Hepatocyte (in vitro differentiated cells): ENCODE results near the gene QSOX2. TPM values are rescaled to one million over a fixed set of nuclear protein-coding genes. Genes with fewer than 3 reads are reported as not detected.

Experiments
- DNase-seq: peaks from one replicate; pipeline ENCODE4 v3.0.0-alpha.2; 2016; ENCODE audit warnings: low spot score
- H2AFZ ChIP-seq: fragments of 200-600 bp; sonication (generic); 2 replicates; pipeline ENCODE4 v1.6.0; 2016; ENCODE audit warnings: antibody characterized with exemption, mild to moderate bottlenecking
- H3K27ac ChIP-seq: fragments of 200-600 bp; sonication (generic); 2 replicates; pipeline ENCODE4 v1.5.1; 2016; ENCODE audit warnings: mild to moderate bottlenecking
- H3K27me3 ChIP-seq: fragments of 200-600 bp; sonication (generic); 2 replicates; pipeline ENCODE4 v1.6.1; 2016
- H3K36me3 ChIP-seq: fragments of 200-600 bp; sonication (generic); replicated peaks from 2 replicates; pipeline ENCODE4 v1.5.1; 2016; ENCODE audit warnings: low read depth; ENCODE audit not compliant: insufficient read depth
- H3K4me1 ChIP-seq: fragments of 200-600 bp; sonication (generic); 2 replicates; pipeline ENCODE4 v1.5.1; 2016; ENCODE audit warnings: mild to moderate bottlenecking, moderate library complexity; ENCODE audit not compliant: insufficient read depth
- H3K4me2 ChIP-seq: fragments of 200-600 bp; sonication (generic); 2 replicates; pipeline ENCODE4 v1.6.0; 2016
- H3K4me3 ChIP-seq: fragments of 200-600 bp; sonication (generic); 2 replicates; pipeline ENCODE4 v1.5.1; 2016; ENCODE audit warnings: mild to moderate bottlenecking
- H3K79me2 ChIP-seq: fragments of 200-600 bp; sonication (generic); 2 replicates; pipeline ENCODE4 v1.6.0; 2017; ENCODE audit warnings: mild to moderate bottlenecking
- H3K9me2 ChIP-seq: fragments of 200-600 bp; sonication (generic); replicated peaks from 2 replicates; pipeline ENCODE4 v1.6.0; 2017; ENCODE audit warnings: mild to moderate bottlenecking; ENCODE audit not compliant: insufficient read depth
- H3K9me3 ChIP-seq: fragments of 200-600 bp; sonication (generic); 2 replicates; pipeline ENCODE4 v1.5.1; 2016; ENCODE audit warnings: low read depth, mild to moderate bottlenecking
- H4K20me1 ChIP-seq: fragments of 200-600 bp; sonication (generic); 2 replicates; pipeline ENCODE4 v1.6.0; 2016; ENCODE audit warnings: mild to moderate bottlenecking; ENCODE audit not compliant: insufficient read depth, poor library complexity, severe bottlenecking
- CTCF ChIP-seq: fragments of 200-600 bp; sonication (generic); IDR thresholded peaks from 2 replicates; pipeline ENCODE4 v1.5.1; 2016; ENCODE audit warnings: antibody characterized with exemption, mild to moderate bottlenecking; ENCODE audit not compliant: poor library complexity
- EZH2 ChIP-seq: fragments of 200-600 bp; sonication (generic); IDR thresholded peaks from 2 replicates; pipeline ENCODE4 v1.6.1; 2016; ENCODE audit warnings: antibody characterized with exemption, mild to moderate bottlenecking, borderline replicate concordance
- EZH2phosphoT487 ChIP-seq: fragments of 200-600 bp; sonication (generic); IDR thresholded peaks from one replicate; pipeline ENCODE4 v1.6.1; 2018; ENCODE audit warnings: antibody characterized with exemption, mild to moderate bottlenecking, low read depth, moderate library complexity; ENCODE audit not compliant: unreplicated experiment, severe bottlenecking
- WGBS: methylation state at CpG from one replicate; pipeline ENCODE4 v1.1.6; 2016; ENCODE audit warnings: low lambda C conversion rate; ENCODE audit errors: missing lambda C conversion rate; 5-methylcytosine and 5-hydroxymethylcytosine counted together
- polyA plus RNA-seq: library from polyadenylated mRNA; unstranded; fragments of >200 nt; fragmentation: Nextera tagmentation; extraction: Ambion mirVana; gene quantifications from 2 replicates; pipeline ENCODE4 v1.2.1, GENCODE V29; 2016
- total RNA-seq: library from RNA; depleted of rRNA; stranded (reverse); fragments of >200 nt; gene quantifications from 2 replicates; pipeline ENCODE4 v1.2.3, GENCODE V29; 2014

QSOX2 gene
- total and polyA plus RNA-seq, 2 experiments from 2014 or later: 3.3 to 11.0 TPM

- TF ChIP-seq EZH2phosphoT487 (no peak), CTCF (no peak), EZH2 (no peak)
- Histone ChIP-seq H3K9me3 (no peaks in the 10 kb centered on the region), H2AFZ (no peak overlapping the region), H3K4me3 (no peak overlapping the region), H3K36me3 (no peaks in the 10 kb centered on the region), H3K79me2 (peaks cover 22% of the 10 kb centered on the region), H3K4me1 (no peaks in the 10 kb centered on the region), H3K27me3 (no peaks in the 10 kb centered on the region), H4K20me1 (peaks cover 5% of the 10 kb centered on the region), H3K27ac (no peak overlapping the region), H3K4me2 (no peak overlapping the region), H3K9me2 (no peaks in the 10 kb centered on the region)
- 92% methylated on average over 28 of the region's 31 CpGs for WGBS
- no peak for DNase-seq
These were observed 13.9 kb downstream of the QSOX2 start for GRCh38 chr9:136231478-136232297.

GRCh38 chr9:136230773-136231172 lies 14.8 kb downstream of the QSOX2 start:
- Histone ChIP-seq H3K27ac (no peak overlapping the region), H4K20me1 (peaks cover 8% of the 10 kb centered on the region), H3K27me3 (no peaks in the 10 kb centered on the region), H3K4me3 (no peak overlapping the region), H3K36me3 (no peaks in the 10 kb centered on the region), H3K4me2 (no peak overlapping the region), H3K4me1 (no peaks in the 10 kb centered on the region), H2AFZ (no peak overlapping the region), H3K79me2 (peaks cover 25% of the 10 kb centered on the region), H3K9me3 (no peaks in the 10 kb centered on the region), H3K9me2 (no peaks in the 10 kb centered on the region)
- 75% methylated on average over 9 of the region's 9 CpGs for WGBS
- TF ChIP-seq EZH2 (no peak), CTCF (no peak), EZH2phosphoT487 (no peak)
- DNase-seq: no peak

- Histone ChIP-seq H3K4me1 (no peaks in the 10 kb centered on the region), H3K79me2 (peaks cover 29% of the 10 kb centered on the region), H3K4me2 (no peak overlapping the region), H4K20me1 (peaks cover 9% of the 10 kb centered on the region), H3K9me2 (no peaks in the 10 kb centered on the region), H3K9me3 (no peaks in the 10 kb centered on the region), H3K27me3 (no peaks in the 10 kb centered on the region), H3K27ac (no peak overlapping the region), H2AFZ (no peak overlapping the region), H3K4me3 (no peak overlapping the region), H3K36me3 (no peaks in the 10 kb centered on the region)
- TF ChIP-seq CTCF (no peak), EZH2 (no peak), EZH2phosphoT487 (no peak)
- WGBS: 91% methylated on average over 10 of the region's 10 CpGs
- DNase-seq: no peak
These were observed 15.2 kb downstream of the QSOX2 start for GRCh38 chr9:136230365-136230764.
